ENCODE data around the gene GRIA3.

Gene GRIA3

DNA sequence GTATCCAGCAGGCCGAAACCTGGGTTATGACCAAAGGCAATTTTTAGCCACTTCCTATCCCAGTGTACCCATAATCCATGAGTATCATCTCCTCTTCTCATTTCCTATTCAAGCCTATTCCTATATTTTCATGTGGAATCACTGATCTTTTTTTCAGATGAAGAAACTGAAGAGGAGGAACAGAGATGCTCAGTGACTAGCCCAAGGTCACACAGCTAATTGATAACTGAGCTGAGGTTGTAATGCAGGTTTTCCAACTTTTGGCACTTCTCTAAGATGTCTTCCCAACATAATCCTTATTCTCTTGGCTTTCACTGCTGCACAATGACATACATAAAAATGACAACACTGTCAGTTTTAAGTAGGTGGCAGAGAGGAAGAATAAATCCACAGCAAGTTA lies 15.3 kb downstream of the GRIA3 start:
- no peak for DNase-seq (ENCODE audit: low read depth in 2 of 2)

DNA sequence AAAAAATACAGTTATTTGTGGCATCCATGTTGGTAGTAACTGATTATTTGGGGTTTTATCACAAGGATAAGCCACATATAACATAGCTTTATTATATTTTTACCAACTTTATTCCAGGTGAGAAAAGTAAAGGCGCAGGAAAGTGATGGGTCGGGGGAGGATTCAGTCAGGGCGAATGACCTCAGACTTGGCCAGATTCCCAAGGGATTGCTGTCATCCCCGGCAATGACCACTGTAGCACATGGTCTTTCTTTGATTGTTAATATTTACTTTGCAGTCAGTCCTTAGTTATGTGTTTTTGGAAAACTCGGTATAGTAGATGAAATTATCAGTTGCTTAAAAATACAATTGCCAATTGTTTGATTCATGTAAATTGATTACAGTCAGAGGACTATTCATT lies 17.6 kb downstream of the GRIA3 start:
- DNase-seq (ENCODE audit: low read depth in 2 of 2): no peak

DNA sequence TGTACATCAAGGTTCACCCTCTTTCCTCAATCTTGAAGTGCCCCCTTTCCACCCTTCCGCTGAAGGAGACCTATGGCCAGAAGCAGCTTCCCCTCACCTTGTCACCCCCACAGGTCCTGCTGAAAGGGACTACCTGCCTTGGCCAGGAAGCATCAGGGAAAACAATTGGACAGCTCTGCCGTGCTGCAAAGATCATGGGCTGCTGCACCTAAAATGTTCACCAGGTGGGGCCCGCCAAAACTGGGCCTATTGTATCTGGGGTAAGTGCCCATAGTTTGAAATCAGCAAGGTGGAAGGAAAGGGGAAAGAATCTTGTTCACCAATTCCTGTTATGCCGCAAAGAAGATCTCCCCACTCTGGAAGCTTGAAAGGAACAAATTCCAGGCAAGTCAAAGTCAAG lies 18.4 kb downstream of the GRIA3 start:
- DNase-seq (ENCODE audit: low read depth in 2 of 2): no peak

DNA sequence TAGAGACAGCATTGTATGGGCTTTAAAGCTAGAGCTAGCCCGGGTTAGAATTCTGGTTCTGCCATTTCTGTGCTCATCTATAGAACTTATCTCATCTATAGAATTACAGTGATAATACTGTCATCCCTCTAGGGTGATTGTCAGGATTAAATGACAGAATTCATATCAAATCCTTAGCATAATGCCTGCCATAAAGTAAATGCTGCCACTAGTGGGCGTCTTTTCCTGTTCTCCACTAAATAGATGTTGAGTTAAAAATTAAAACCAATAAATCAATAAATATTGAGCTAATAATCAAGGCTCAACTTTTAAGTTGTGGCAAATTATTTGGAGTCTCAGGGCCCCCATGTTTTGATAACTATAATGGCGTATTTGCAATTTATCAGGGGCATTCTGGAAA lies 19.7 kb downstream of the GRIA3 start:
- no peak for DNase-seq (ENCODE audit: low read depth in 2 of 2)

DNA sequence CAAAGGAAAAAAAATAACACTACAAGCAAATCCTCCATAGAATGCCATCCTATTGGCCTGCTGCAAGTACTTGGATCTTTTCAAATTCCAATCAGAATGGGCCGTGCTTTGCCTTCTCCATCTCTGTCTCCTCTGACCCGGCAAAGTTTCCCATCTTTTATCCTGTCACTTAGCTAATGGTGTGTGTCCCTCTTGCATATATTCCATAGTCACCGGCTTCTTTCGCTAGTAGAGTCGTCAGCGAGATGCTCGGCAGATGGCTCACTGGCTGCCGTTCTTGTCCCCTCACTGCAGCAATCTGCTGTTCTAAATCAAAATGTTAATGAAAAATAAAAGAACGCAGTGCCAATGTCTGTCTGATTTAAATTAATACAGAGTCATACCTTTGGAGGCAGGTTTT lies 22.1 kb downstream of the GRIA3 start:
- no peak for DNase-seq (ENCODE audit: low read depth in 2 of 2)

DNA sequence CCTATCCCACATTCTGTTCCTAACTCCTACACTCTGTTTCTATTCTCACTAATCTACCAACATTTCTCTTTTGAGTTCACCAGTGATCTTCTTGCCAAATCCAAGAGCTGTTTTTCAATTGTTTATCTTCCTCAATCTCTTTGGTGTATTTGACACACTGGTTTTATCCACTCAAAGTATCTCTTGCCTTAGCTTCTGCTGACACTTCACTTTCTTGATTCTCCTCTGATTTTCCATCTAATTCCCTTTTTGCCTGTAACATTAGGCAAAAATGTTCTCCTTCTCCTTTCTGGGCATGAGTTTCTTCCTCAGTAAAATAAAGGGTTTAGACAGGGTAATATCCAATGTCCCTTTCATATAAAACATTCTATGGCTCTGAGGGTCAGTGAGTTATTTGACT lies 26.2 kb downstream of the GRIA3 start:
- no peak for DNase-seq (ENCODE audit: low read depth in 2 of 2)

DNA sequence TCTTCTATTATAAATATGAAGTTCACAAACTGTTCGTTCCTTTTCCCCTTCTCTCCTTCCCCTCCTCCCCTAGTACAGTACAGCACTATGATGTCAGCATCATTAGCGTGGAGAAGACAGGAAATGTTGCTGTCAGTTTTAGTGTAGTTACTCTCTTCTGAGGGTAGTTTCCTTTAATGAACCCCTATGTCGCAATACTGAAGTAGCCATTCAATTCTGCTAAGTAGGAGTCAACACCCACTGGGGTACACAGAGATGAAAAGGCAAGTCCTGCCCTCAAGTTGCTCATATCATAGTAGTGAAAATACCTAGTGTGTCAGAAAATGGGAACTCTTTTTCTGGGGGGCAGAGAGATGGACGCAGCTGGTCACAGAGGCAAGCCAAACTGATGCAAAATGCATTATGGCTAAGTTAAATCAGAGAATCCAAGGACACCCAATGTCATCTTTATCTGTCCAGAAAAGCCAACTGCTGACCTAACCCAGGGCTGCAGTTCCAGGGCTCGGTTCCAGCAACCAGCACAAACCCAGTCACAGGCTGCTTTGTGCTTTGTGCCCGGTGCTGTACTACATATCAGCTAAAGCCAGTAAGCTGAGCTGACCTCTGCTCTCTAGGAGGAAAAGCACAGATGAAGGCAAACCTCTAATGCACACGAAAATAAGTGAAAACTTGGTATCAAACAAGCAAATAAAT lies 31.5 kb downstream of the GRIA3 start:
- no peak for DNase-seq (ENCODE audit: low read depth in 2 of 2)

DNA sequence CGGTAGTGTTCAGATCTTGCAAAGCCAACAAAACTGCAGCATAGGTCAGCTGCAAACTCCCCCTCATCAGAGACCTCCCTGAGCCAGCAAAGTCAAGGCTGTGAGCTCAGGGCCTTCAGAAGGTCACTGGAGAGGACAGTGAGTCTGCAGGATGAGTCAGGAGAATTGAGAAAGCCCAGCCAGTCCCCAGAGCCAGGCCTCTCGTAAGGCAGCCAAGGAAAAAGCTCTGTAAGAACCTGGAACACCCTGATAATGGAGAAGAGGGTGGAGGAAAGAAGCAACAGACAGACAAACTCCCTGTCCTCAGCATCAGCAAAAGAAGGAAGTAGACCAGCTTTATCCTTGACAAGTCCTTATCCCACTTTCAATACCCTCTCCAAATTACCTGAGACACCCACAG lies 33.0 kb downstream of the GRIA3 start:
- no peak for DNase-seq (ENCODE audit: low read depth in 2 of 2)

DNA sequence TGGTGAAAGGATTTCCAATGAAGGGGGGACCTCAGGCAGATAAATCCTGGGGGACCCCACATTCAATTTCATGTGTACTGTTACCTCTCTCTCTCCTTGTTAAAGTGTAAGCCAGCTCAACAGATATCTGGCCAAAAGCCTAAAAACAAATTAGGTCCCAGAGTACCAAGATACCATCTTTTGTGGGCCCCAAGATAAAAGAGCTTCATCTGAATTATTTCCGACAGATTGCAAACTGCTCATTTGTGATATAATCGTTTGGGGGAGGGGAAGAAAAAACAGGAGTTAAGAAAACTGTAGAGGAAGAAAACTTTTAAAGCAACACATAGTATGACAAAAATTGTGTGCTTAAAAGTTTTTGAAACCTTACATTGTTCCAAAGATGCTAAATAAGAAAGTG lies 33.6 kb downstream of the GRIA3 start:
- DNase-seq (ENCODE audit: low read depth in 2 of 2): no peak

DNA sequence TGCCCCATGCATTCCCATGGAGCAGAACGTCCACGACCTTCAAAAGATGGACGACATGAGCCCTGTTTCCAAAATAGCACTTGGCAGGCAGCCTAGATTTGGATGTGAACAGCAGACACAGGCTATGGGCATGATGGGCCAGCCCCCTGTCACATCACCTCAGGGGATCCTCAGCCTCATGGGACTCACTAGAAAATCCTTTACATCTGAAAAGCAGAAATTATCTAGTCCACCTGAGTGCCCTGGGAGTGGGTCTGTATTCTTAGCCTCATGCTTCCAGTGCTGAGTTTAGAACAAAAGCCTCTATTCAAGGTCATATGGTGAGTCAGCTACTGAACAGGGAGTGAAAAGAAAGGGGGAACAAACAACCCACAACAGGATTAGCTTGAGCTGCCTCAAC lies 35.8 kb downstream of the GRIA3 start:
- no peak for DNase-seq (ENCODE audit: low read depth in 2 of 2)

DNA sequence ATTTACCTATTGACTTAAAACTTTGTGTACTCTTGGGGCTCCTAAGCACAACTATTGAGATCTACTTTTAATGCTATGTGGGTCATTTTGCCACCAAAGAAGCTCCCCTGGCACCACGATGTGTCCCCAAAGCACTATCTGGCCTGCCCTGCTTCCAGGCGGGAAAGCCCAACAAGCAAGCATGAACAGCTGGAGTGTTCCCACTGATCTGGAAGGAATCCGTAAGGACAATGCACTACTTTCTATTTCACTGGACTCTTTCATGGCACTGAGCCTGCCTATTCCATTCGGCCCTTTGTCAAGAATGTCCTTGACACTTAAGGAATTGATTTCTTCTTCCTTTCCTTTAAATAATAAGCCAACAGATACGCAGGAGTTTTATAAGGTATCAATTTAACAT lies 38.8 kb downstream of the GRIA3 start:
- no peak for DNase-seq (ENCODE audit: low read depth in 2 of 2)

DNA sequence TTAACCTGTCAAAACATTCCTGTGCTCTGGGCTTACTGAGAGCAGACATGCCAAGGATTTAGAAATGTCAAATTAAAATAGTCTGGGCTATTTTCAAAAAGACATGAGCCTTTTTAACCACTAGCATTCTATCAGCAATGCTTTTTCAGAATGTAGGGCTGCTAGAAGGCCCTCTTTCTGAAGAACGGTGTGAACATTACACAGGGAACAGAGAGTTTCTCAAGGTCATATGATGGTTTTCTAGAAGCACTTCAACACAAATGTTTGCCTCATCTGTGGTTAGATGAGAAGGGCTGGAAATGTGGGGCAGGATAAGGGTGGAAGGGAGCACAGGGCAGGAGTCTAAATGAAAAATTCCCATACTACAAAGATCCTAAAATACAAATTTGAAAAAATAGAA lies 39.3 kb downstream of the GRIA3 start:
- no peak for DNase-seq (ENCODE audit: low read depth in 2 of 2)

DNA sequence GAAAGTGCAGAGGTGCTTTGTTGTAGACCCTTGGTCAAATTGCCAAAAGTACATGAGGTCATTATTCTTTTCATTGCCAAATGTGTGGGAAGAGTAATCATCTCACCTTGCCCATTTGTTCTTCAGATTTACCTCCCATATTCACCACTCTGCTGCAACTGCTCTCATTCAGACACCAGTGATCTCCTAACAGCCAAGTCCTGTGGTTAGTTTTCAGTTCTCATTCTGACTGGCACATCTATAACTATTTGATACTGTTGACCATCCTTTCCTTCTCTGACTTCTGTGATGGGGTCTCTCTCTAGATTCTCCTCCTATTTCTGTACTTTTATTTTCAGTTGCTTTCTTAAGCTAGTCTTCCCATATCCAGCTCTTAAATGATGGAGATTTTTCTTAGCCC lies 39.8 kb downstream of the GRIA3 start:
- DNase-seq (ENCODE audit: low read depth in 2 of 2): no peak

DNA sequence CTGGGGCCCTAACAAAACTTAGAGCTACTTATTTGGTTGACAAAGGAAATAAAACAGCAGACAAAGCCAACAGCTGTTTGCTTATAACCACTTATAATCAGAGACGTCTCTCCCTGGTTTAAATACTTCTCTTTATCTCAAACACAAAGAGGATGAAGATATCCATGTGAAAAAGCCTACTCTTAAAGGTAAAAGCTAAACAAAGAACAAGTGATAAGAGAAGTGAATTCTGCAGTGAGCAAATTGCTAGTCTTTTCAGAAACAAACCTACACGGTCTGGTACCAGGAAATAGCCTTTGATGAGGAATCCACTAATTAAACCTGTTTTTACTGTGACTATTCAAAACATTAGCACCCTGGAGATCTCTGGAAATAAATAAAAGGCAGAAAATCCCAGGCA lies 46.7 kb downstream of the GRIA3 start:
- no peak for DNase-seq (ENCODE audit: low read depth in 2 of 2)

DNA sequence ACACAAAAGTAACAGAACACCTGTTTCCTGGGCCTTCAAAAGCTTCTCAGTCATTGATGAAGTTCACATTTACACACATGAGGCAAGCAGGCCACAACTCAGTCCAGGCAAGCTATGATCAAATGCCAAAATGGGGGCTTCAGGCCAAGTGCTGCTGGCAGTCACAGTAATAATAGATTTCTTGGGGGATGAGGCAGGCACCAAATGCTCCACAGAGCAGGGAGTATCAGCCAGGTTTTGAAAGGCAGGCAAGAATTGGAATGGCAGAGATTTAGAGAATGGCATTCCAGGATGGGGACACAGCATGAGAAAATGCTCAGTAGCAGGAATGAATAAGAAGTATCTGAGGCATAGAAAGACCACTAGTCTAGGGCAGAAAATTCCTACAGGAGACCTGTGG lies 52.8 kb downstream of the GRIA3 start:
- DNase-seq (ENCODE audit: low read depth in 2 of 2): no peak

DNA sequence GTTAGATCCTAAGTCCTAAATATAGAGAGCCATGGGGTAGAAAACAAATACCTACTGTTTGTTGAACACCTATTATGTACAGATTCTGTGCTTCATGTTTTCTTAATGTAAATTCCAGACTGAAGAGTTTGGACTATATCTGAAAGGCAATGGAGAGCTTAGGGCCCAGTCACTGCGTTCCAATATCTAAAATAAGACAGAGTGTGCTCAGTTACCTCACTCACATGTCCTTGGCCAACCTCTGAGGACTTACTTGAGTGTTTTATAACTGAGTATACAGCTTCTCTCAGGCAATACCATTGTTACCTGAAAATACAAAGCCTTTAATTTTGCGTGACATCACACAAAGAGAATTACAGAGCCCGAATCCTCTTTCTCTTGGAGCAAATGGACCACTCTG lies 53.2 kb downstream of the GRIA3 start:
- no peak for DNase-seq (ENCODE audit: low read depth in 2 of 2)

DNA sequence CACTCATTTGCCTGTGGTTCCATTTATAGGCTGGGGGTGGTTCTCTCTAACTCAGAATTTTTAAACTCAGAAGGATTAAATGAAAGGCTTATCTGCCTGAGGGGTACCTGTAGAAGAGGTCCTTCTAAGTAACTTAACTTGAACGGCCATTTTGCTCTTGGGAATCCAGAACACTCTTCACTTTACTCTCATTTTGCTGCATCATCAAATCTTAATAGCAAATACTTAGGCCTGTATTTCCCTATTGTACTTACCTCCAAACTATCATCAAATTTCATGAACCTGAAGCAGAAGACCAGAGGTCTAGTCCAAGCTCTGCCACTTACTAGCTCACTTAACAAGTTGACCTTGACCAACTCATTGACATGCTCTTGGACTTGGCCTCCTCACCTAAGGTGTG lies 70.4 kb downstream of the GRIA3 start:
- no peak for DNase-seq (ENCODE audit: low read depth in 2 of 2)

DNA sequence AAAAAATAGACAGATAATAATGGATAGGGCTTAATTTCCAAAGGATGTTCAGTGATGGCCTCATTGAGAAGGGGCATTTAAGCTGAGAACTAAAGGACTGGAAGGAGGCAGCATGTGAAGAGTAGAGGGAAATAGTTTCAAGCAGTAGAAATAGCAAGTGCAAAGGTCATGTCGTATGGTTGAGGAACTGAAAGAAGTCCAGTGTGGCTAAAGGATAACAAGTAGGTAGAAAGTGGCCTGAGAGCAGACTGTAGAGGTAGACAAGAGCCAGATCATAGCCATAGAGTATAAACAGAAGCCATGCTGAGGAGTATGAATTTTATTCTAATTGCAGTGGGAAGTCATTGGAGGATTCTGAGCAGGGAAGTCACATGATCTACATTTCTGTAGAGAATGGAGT lies 72.3 kb downstream of the GRIA3 start:
- no peak for DNase-seq (ENCODE audit: low read depth in 2 of 2)

DNA sequence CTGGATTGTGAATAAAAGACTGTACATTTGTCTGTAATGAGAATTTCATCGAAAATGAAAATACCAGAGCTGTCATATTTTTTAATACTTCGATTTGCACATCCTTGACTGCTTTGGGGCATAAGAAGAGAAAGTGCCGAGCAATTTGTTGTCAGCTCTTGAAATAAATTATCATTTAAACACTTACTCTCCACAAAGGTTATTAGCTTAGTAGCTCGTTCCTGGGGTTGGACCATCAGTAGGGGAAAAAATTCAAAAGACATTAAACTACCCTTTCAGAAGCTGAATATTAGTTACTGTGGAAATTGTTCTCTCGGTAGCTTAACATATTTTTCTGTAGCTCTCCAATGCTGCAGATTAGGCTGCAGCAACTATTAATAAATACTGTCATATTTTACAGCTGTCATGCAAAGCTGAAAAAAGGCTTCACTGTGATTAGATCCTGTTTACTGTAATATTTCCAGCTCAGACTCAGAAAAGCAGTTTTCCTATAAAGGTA lies 76.9 kb downstream of the GRIA3 start:
- no peak for DNase-seq (ENCODE audit: low read depth in 2 of 2)

DNA sequence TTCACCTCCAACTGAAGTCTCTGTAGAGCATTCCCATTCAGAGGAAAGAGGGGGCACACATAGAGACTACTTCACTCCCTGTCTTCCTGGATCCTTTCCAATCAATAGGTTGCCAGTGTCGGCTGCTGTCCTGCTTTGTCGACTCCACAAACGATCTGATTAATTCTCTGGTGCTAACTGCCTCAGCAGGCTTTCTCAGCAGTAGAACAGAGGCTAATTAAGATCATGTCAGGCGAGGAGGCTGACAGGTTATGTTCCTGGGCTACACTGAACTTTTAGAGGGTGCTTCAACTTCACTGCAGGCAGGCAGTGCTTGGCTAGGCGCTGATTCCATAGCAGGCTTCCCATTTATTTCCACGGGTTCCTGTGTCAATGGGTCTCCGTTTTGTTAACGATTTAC lies 79.2 kb downstream of the GRIA3 start:
- no peak for DNase-seq (ENCODE audit: low read depth in 2 of 2)

DNA sequence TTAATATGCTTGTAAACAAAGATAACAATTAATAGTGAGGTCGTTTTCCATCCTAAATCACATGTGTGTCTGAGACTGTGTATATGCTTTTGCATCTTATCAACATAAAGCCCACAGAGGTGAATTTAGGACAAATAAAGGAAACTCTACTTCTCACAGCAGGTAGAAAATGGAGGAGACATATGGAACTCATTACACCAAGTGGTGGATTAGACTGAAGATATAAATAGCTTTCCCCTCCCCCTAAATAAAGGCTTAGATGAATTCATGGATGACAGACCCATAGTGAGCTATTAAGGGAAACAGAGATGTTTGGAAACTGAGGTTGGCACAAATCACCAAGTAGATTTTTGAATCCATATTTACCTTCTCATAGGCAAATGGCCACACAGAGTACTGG lies 79.7 kb downstream of the GRIA3 start:
- DNase-seq (ENCODE audit: low read depth in 2 of 2): no peak

DNA sequence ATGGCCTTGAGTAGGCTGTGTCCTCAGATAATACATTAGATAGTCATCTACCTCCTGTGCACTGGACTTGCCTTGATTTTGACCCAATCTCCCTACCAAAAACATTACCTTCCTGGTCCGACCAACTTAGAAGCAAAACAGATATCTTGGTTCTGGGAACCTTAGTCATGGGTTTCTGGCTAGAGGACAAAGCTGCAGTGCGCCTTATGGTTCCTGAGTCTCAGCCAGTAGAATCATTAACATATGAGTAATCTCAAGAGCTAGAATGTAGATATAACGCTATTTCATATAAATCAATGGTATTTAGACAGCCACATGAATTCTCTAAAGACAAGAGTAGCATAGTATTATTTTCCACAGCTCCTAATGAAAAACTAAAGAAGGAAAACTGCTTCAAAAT lies 83.1 kb downstream of the GRIA3 start:
- DNase-seq (ENCODE audit: low read depth in 2 of 2): no peak

DNA sequence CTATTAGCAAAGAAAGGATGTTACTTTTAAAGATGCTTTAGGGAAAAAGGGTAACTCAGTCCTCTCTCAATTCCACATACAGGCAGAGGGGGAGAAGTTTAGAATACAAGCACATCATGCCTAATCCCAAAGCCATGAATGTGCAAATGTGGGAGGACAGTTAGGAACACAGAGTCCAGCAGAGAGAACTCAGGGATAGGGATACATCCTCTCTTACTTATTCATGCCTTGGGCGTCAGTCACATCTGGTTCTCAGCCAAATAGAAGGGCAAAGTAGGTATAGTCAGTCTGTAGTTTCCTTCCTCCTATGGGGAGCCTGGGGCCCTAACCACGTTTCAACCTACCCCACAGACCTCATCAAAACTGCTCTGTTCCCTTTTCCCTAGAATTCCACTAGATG lies 87.8 kb downstream of the GRIA3 start:
- DNase-seq (ENCODE audit: low read depth in 2 of 2): no peak

DNA sequence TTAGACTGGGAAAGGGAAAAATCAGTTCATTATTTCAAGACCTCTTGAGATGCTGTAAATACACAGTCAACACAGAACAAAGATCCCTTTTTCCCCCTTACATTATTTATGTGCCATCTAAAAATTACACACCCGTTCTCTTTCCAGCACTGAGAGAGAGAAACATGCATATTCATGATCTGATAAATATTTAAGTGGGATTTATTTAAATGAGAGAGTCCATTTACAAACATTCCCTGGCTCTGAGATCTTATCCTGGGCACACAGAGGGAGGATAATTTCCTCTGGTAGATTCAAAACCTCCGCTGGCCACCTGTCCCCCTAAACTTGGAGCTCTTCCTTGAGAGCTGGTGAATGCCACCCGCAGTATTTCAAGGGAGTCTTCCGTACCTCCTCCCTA lies 88.6 kb downstream of the GRIA3 start:
- no peak for DNase-seq (ENCODE audit: low read depth in 2 of 2)

Measured in stimulated activated CD8-positive, alpha-beta memory T cell treated with anti-CD3 and anti-CD28 coated beads, Interleukin-7, amount 100 ng/mL, for 1 hour (primary cell).